Pancreas (tissue), 10 donors: ENCODE data around the gene PTPN14. TPM values are rescaled to one million over a fixed set of nuclear protein-coding genes. Genes with fewer than 3 reads are reported as not detected.

Experiments used
- ATAC-seq, 4 donors: fragments of 200-7000 bp; cut with Tn5 transposase; one replicate each; pipeline versions ENCODE4 v1.8.0 to v1.9.1; 2020; ENCODE audit warnings: mild to moderate bottlenecking in 4 of 4, moderate library complexity in 4 of 4
- DNase-seq, 6 donors: peaks; one replicate each; pipeline ENCODE4 v3.0.0-alpha.2; 2020
- FAIRE-seq: peaks from 2 replicates; lab custom pipeline; 2012; peaks lifted over from hg19 to GRCh38; lab: Jason Lieb, UNC
- H3K27ac ChIP-seq, 4 donors: fragments of 200-600 bp; sonication (generic); 1 replicate in 3 of 4; 2 replicates in 1 of 4; pipeline versions ENCODE4 v1.5.0 to v1.8.0; 2020
- H3K27me3 ChIP-seq, 4 donors: fragments of 200-600 bp; one replicate each; pipeline ENCODE4 v1.8.0; 2021
- H3K36me3 ChIP-seq, 3 donors: fragments of 200-600 bp; sonication (generic) in 1 of 3; one replicate each; pipeline versions ENCODE4 v1.5.0 to v1.8.0; 2020 to 2021
- H3K4me1 ChIP-seq, 3 donors: fragments of 200-600 bp; one replicate each; pipeline ENCODE4 v1.8.0; 2021
- H3K4me3 ChIP-seq, 4 donors: fragments of 200-600 bp; sonication (generic) in 2 of 4; one replicate each; pipeline versions ENCODE4 v1.5.0 to v1.8.0; 2020 to 2021
- H3K9me3 ChIP-seq, 4 donors: fragments of 200-600 bp; one replicate each; pipeline ENCODE4 v1.8.0; 2021
- WGBS, 2 donors: extraction: QIAGEN DNeasy Blood & Tissue Kit; methylation state at CpG; one replicate each; pipeline ENCODE4 v1.1.7; 2013; 5-methylcytosine and 5-hydroxymethylcytosine counted together
- intact Hi-C, 3 donors: fragments of 100-400 bp; cut with DNase I; formaldehyde crosslinking; loops; one replicate each; pipeline versions ENCODE4 v1.11.1 to v1.14.2; 2022
- polyA plus RNA-seq, 2 donors: library from polyadenylated mRNA; stranded (reverse); fragments of 200-250 nt; gene quantifications; one replicate each; pipeline ENCODE4 v1.2.3, GENCODE V29; 2013
- total RNA-seq, 6 donors: library from RNA; stranded (reverse); fragmentation: NEBNext Ultra II Directional in 4 of 6; extraction: Animal tissue kit (Norgen Biotek cat#: 25700) in 4 of 6; gene quantifications; one replicate each; pipeline versions ENCODE4 v1.2.1 to v1.2.4, GENCODE V29; 2021 to 2023
- TF ChIP-seq, protein P1 (sequence below), 4 donors: fragments of 200-600 bp; sonication (generic) in 3 of 4; IDR thresholded peaks; one replicate each; pipeline versions ENCODE4 v1.5.0 to v1.8.0; 2021; ENCODE audit warnings: antibody characterized with exemption in 4 of 4
- donor health status: healthy with polysubstance abuse.
- donor health status: DM: no; HTN: no; CAD: no; lungs with moderate emphysema.
- donor health status: DM: no; HTN: no; CAD: no.
- donor health status: control.
- donor health status: control.
- donor health status: Bipolar disorder and iron deficiency.
- donor health status: DM: yes; HTN: yes; CAD: no.
- donor health status: DM: no; HTN: no; CAD: no.
- donor health status: DM: no; HTN: no; CAD: no.
- donor health status: DM: yes; HTN: yes; CAD: no.

PTPN14 gene
- total and polyA plus RNA-seq, 8 donors, result 1.9 to 17.5 (median 11.5) TPM

GRCh38 chr1:214460304-214460916 is 91.0 kb downstream of the PTPN14 start:
- peak in 1 of 4 donors; percentile 16 for ATAC-seq
- Histone ChIP-seq H3K9me3 (no peaks in the 10 kb centered on the region), H3K4me3 (no peak overlapping the region), H3K27ac (no peak overlapping the region), H3K4me1 (peaks cover 0 to 5% (median 1%) of the 10 kb centered on the region in 3 donors), H3K27me3 (no peaks in the 10 kb centered on the region), H3K36me3 (no peaks in the 10 kb centered on the region)
- FAIRE-seq, result no peak
- intact Hi-C loops, result no loop called here
- no peak for DNase-seq
- WGBS, 2 donors, result 42 to 67% methylated on average over 2 of the region's 2 CpGs
- TF ChIP-seq, protein P1, sequence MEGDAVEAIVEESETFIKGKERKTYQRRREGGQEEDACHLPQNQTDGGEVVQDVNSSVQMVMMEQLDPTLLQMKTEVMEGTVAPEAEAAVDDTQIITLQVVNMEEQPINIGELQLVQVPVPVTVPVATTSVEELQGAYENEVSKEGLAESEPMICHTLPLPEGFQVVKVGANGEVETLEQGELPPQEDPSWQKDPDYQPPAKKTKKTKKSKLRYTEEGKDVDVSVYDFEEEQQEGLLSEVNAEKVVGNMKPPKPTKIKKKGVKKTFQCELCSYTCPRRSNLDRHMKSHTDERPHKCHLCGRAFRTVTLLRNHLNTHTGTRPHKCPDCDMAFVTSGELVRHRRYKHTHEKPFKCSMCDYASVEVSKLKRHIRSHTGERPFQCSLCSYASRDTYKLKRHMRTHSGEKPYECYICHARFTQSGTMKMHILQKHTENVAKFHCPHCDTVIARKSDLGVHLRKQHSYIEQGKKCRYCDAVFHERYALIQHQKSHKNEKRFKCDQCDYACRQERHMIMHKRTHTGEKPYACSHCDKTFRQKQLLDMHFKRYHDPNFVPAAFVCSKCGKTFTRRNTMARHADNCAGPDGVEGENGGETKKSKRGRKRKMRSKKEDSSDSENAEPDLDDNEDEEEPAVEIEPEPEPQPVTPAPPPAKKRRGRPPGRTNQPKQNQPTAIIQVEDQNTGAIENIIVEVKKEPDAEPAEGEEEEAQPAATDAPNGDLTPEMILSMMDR (IDR thresholded peaks at IDR 0.05), result no peak

DNA sequence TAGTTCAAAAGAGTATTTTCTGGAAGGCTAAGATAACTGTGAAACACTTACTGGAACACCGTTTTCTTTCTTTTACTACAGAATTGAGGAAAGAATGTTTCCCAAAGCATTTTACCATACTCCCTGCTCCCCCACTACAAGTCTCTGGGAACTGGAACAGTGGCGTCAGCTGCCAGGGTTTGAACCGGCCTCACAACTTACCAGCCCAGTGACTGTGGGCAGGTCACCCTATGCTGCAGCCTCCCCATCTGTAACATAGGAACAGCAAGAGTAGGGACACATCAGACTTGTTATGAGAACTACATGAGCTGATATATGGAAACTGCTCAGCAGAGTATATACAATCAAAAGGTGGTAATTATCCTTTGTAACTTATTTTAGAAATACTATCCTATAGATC is 91.5 kb downstream of the PTPN14 start:
- H3K9me3 ChIP-seq, result no peaks in the 10 kb centered on the region
- no peak overlapping the region for H3K27ac ChIP-seq
- TF ChIP-seq, protein P1 (IDR thresholded peaks at IDR 0.05), result no peak
- FAIRE-seq (no peak), DNase-seq (peak in 1 of 6 donors; percentile 33), ATAC-seq (peak in 2 of 4 donors; percentile 34 to 41)
- H3K4me3 ChIP-seq, result no peak overlapping the region
- H3K36me3 ChIP-seq, result no peaks in the 10 kb centered on the region
- no peaks in the 10 kb centered on the region for H3K27me3 ChIP-seq
- H3K4me1 ChIP-seq, result peaks cover 3 to 9% (median 6%) of the 10 kb centered on the region in 3 donors
- 72 to 76% methylated on average over 3 of the region's 3 CpGs for WGBS, 2 donors
- intact Hi-C loops, result no loop called here

DNA sequence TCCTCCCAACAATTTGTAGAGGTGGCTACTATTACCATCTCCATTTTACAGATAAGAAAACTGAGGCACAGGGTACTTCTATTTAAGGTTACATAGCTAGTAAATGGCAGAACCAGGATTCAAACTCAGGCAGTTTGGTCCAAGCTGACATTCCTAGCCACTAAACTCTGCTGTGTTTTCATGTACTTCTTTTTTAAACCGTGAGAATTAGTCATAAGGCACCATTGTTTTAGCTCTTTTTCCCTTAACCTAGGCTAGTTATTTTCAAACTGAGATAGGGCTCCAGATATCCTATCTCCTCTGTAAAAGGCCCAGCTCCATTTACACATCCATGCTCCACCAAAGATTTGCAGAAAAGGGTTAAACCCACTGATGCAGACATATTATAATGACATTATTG is 92.9 kb downstream of the PTPN14 start:
- no peaks in the 10 kb centered on the region for H3K36me3 ChIP-seq
- no peaks in the 10 kb centered on the region for H3K27me3 ChIP-seq
- H3K27ac ChIP-seq, result no peak overlapping the region
- FAIRE-seq, result no peak
- H3K9me3 ChIP-seq, result no peaks in the 10 kb centered on the region
- intact Hi-C loops, result no loop called here
- 36 to 42% methylated on average over 1 of the region's 1 CpG for WGBS, 2 donors
- peaks cover 3 to 17% (median 15%) of the 10 kb centered on the region in 3 donors for H3K4me1 ChIP-seq
- ATAC-seq, result no peak
- no peak for DNase-seq
- TF ChIP-seq, protein P1 (IDR thresholded peaks at IDR 0.05), result no peak
- no peak overlapping the region for H3K4me3 ChIP-seq

DNA sequence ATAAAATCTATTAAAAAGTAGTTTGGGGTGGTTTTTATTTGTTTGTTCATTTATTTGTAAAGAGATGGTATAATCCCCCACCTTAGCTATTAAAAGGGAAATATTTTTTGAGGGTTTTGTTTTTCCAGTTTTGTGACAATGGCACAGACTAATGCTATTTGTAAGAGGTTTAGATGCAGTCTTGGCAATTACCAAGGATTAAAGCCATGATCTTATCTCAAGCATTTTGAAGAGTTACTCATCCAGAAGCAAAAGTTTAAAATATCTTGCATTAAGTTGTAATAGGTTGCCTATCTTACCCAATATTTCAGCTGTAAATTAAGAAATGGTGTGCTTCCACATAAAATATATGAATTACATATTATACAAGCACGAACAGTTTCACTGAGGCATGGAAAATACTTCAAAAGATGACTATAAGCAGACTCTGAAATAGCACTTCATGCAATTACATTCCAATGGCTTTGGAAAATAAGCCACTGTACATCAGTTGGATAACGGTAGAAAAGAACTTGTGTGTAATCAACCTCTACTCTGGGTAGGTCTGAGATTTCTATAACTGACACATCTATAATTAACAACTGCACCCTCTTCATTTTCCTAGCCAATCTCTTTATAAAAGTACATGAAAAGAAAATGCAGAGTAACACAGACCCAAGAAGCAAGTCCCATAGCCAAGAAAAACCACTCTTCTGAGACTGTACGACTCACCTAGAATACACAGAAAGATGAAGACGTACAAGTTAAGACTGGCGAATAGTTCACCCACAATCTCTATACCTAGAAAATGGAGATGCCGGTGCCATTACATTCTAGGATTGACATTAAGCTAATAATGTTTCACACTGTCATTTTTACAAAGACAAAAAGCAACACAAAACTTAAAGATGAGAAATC is 95.2 kb downstream of the PTPN14 start:
- ATAC-seq (no peak), FAIRE-seq (no peak), DNase-seq (no peak)
- Histone ChIP-seq H3K4me3 (no peak overlapping the region), H3K4me1 (peaks cover 3 to 17% (median 15%) of the 10 kb centered on the region in 3 donors), H3K27me3 (no peaks in the 10 kb centered on the region), H3K27ac (no peak overlapping the region), H3K9me3 (no peaks in the 10 kb centered on the region), H3K36me3 (no peaks in the 10 kb centered on the region)
- TF ChIP-seq, protein P1 (IDR thresholded peaks at IDR 0.05), result no peak
- intact Hi-C loops, result no loop called here
- WGBS, 2 donors, result 97 to 99% methylated on average over 6 of the region's 6 CpGs
